Measurements from ENCODE around the gene ACTR2. TPM values are rescaled to one million over a fixed set of nuclear protein-coding genes. Genes with fewer than 3 reads are reported as not detected.
"Not testable (repeated sequence)": the region's sequence is repeated elsewhere in the genome, so short reads cannot be mapped to it uniquely, and the experiment has no call there.

The ACTR2 gene
- polyA plus RNA-seq, 1 donor from 2014 or later = 118 TPM

DNA sequence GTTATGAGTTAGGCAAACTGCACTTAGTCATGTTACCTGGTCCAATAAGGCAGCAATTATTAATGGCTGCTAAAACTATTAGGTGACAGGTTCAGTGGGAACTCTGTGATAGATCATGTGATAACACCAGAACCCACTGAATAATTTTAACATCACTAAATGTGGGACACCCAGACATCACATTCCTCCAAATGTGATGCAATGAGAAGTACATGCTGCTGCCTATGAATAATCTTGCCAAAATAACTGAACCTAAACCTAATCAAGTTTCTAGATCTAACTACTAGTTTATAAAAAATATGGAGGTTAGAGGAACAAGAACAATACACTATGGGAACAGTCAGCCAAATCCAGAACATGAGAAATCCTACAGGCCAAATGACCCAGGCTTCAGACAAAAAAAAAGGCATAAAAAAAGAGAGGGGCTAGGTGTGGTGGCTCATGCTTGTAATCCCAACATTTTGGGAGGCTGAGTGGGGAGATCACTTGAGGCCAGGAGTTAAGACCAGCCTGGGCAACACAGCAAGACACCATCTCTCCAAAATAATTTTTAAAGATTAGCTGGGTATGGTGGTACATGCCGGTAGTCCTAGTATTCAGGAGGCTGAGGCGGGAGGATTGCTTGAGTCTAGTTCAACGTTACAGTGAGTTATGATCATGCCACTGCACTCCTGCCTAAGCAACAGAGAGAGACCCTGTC is 7.0 kb upstream of the ACTR2 start:
- Histone ChIP-seq H3K9ac (ENCODE audit: low read length) (no peak overlapping the region), H3K9me3 (ENCODE audit: low read length) (no peaks in the 10 kb centered on the region), H3K27me3 (ENCODE audit: insufficient read depth, low read depth, low read length) (no peaks in the 10 kb centered on the region), H3K79me2 (replicated peaks; ENCODE audit: insufficient read depth, low read length) (no peaks in the 10 kb centered on the region), H3K27ac (ENCODE audit: low read length) (no peak overlapping the region), H3K9me2 (ENCODE audit: insufficient read depth, low read length) (no peaks in the 10 kb centered on the region), H2AFZ (ENCODE audit: low read depth, low read length) (no peak overlapping the region), H3K36me3 (ENCODE audit: insufficient read depth, low read length) (no peaks in the 10 kb centered on the region), H3K4me2 (ENCODE audit: low read length) (no peak overlapping the region), H3F3A (ENCODE audit: insufficient read depth, low read length, poor library complexity, severe bottlenecking) (no peaks in the 10 kb centered on the region), H3K4me3 (ENCODE audit: low read length) (no peak overlapping the region), H4K20me1 (ENCODE audit: insufficient read depth) (no peaks in the 10 kb centered on the region)
- TF ChIP-seq MXI1 (conservative IDR thresholded peaks at IDR 0.05; ENCODE audit: poor library complexity, severe bottlenecking) (no peak), REST (IDR thresholded peaks at IDR 0.05; ENCODE audit: borderline replicate concordance) (no peak), EZH2 (IDR thresholded peaks at IDR 0.05; ENCODE audit: borderline replicate concordance, insufficient read depth, low read length, poor library complexity, severe bottlenecking) (no peak), TAF1 (IDR thresholded peaks at IDR 0.05; ENCODE audit: low read depth) (no peak), POLR2AphosphoS5 (IDR thresholded peaks at IDR 0.05) (no peak), EP300 (conservative IDR thresholded peaks at IDR 0.05; ENCODE audit: poor library complexity, severe bottlenecking) (no peak)
- TF ChIP-seq, protein P1, sequence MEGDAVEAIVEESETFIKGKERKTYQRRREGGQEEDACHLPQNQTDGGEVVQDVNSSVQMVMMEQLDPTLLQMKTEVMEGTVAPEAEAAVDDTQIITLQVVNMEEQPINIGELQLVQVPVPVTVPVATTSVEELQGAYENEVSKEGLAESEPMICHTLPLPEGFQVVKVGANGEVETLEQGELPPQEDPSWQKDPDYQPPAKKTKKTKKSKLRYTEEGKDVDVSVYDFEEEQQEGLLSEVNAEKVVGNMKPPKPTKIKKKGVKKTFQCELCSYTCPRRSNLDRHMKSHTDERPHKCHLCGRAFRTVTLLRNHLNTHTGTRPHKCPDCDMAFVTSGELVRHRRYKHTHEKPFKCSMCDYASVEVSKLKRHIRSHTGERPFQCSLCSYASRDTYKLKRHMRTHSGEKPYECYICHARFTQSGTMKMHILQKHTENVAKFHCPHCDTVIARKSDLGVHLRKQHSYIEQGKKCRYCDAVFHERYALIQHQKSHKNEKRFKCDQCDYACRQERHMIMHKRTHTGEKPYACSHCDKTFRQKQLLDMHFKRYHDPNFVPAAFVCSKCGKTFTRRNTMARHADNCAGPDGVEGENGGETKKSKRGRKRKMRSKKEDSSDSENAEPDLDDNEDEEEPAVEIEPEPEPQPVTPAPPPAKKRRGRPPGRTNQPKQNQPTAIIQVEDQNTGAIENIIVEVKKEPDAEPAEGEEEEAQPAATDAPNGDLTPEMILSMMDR (IDR thresholded peaks at IDR 0.05; ENCODE audit: poor library complexity, severe bottlenecking) = no peak

- not testable (repeated sequence) for H2AFZ ChIP-seq (ENCODE audit: low read depth, low read length); H3K4me3 ChIP-seq (ENCODE audit: low read length); H3K4me2 ChIP-seq (ENCODE audit: low read length); H3F3A ChIP-seq (ENCODE audit: insufficient read depth, low read length, poor library complexity, severe bottlenecking); H4K20me1 ChIP-seq (ENCODE audit: insufficient read depth); H3K27me3 ChIP-seq (ENCODE audit: insufficient read depth, low read depth, low read length); H3K9ac ChIP-seq (ENCODE audit: low read length); H3K9me2 ChIP-seq (ENCODE audit: insufficient read depth, low read length); H3K79me2 ChIP-seq (replicated peaks; ENCODE audit: insufficient read depth, low read length); H3K9me3 ChIP-seq (ENCODE audit: low read length); H3K27ac ChIP-seq (ENCODE audit: low read length); H3K36me3 ChIP-seq (ENCODE audit: insufficient read depth, low read length)
Measured at GRCh38 chr2:65221275-65221674, 6.4 kb upstream of the ACTR2 start.

- no peaks in the 10 kb centered on the region for H3F3A ChIP-seq (ENCODE audit: insufficient read depth, low read length, poor library complexity, severe bottlenecking)
- peak overlapping the region; percentile 85 for H3K27ac ChIP-seq (ENCODE audit: low read length)
- H3K9me2 ChIP-seq (ENCODE audit: insufficient read depth, low read length) = no peaks in the 10 kb centered on the region
- peak overlapping the region; percentile 79 for H3K4me2 ChIP-seq (ENCODE audit: low read length)
- H3K27me3 ChIP-seq (ENCODE audit: insufficient read depth, low read depth, low read length) = no peaks in the 10 kb centered on the region
- H3K79me2 ChIP-seq (replicated peaks; ENCODE audit: insufficient read depth, low read length) = peaks cover 46% of the 10 kb centered on the region
- H3K9me3 ChIP-seq (ENCODE audit: low read length) = no peaks in the 10 kb centered on the region
- H3K4me3 ChIP-seq (ENCODE audit: low read length) = peak overlapping the region; percentile 75
- H4K20me1 ChIP-seq (ENCODE audit: insufficient read depth) = no peaks in the 10 kb centered on the region
- TF ChIP-seq MXI1 (conservative IDR thresholded peaks at IDR 0.05; ENCODE audit: poor library complexity, severe bottlenecking) (peak; percentile 85), EP300 (conservative IDR thresholded peaks at IDR 0.05; ENCODE audit: poor library complexity, severe bottlenecking) (no peak)
- no peaks in the 10 kb centered on the region for H3K36me3 ChIP-seq (ENCODE audit: insufficient read depth, low read length)
- peak overlapping the region; percentile 91 for H3K9ac ChIP-seq (ENCODE audit: low read length)
- peak overlapping the region; percentile 84 for H2AFZ ChIP-seq (ENCODE audit: low read depth, low read length)
Measured at GRCh38 chr2:65227020-65227455, 593 bp upstream of the ACTR2 start.
